Measurements from ENCODE around the gene GRIK1.

The GRIK1 gene

DNA sequence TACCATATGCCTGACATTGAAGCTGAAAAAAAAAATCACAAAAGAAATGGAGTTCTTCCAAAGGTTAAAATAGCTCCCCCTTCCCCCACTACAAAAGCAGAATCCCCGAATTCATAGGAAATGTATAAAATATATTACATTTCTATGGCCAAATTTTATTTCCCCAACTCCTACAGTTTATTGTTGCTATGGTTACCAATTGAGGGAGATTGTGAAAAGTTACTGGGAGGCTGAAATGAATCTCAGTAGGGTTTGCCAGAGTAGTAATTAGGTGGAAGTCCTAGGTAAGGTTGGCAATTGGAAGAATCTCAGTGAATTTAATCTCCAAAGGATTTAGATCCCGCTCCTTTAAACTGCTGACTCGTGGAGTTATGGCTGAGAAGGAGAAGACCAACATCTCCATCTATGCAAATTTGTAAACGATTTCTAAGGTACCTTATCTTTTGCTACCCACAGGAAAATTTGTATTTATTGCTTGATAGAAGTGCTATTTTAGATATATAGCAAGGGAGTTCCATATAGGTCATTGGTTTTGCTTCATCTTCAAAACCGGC, 359.0 kb downstream of the GRIK1 start:
- no peak for DNase-seq

DNA sequence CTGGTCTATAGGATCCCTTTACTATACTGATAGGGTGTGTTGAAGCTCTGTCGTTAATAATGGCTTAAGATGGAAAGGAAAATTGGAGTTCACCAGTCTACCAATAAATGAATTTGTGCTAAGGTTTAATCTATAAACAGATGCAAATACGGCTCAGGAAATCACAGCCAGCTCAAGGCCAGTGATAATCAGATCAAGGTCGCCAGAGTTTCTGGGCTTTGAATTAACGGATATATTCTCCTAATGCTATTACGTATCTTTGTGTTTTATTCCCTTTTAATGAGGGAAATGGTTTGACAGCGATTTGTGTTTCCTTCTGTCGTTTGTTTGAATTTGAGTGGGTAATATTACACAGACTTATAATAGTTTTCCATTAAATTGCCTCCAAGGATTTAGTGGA, 361.5 kb downstream of the GRIK1 start:
- no peak for DNase-seq

DNA sequence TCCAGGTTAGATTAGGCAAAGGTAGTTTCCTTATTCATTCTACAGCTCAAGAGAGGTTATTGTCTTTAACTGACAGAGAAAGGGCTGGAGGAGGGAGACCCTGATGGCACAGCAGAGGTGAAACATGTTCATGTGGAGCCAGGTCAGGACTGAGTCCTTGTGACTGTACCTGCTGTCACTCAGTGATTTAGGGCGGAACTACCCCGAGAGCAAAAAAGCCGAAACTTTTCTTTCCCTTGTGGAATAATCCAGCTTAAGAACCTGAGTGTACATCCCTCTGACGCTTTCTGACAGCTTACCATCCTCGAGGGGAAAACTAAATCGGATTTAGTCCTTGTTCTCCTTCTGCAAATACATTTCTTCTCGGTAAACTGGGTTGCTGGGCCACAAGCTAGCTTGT, 367.8 kb downstream of the GRIK1 start:
- no peak for DNase-seq

DNA sequence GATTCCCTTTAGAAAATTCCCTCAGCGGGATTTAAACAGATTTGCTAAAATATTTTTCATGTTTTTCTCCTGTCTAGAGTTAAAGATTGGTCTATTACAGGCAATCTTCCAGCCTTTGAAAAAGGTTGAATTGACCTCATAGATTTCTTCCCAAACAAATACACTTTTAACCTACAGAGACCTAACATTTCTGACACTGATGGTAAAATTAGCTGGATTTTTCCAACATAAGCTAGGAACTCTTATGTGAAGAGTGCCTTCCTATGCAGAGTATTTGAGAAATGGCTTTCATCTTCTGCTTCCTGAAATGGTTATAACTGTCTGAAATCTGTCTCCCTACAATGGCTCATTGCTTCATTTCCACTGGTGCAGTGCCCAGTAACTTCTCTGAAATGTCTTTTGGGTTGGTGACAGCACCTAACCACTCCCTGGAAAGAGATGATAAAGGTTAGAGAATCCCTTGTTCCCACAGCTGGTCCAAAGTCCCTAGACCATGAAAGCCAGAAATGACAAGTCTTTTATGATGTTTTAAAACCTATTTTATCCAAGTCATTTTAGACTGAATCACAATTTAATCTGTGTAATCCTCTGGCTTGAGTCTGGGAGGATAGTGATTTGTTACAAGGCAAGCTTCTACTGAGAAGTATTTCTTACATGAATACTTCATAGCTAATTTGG, 371.6 kb downstream of the GRIK1 start:
- no peak for DNase-seq

DNA sequence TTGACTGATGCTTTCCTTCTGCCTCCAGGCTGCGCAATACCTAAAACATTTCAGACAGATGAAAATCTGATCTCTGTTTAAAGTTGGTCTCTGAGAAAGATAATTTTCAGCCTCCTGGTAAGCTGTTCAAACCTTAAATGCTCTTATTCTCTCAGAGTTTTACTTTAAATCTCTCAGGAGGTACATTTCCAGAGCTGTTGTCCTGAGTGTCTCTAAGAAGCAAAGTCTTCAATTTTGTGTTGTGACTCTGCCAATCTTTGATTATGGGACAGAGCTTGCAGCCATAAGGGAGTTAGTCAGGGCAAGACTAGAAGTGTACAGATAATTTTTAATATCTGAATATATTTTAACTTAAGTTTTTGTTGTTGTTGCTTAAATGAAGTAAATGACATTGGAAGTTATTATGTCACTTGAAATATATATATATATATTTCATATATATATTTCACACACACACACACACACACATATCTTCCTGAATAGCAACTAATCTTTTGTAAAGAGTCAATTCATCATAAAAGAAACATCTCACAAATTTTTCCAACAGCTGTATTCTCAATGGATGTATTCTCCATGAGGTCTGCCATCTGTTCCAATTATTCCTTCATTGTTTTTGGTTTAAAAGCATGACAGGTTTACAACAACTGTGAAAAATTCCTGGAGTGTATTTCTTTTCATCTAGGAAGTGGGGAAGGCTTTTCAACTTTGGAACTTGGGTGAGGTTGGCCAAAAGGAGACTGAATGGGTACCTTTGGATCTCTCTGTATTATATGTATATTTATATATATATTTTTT, 381.7 kb downstream of the GRIK1 start:
- DNase-seq = no peak

DNA sequence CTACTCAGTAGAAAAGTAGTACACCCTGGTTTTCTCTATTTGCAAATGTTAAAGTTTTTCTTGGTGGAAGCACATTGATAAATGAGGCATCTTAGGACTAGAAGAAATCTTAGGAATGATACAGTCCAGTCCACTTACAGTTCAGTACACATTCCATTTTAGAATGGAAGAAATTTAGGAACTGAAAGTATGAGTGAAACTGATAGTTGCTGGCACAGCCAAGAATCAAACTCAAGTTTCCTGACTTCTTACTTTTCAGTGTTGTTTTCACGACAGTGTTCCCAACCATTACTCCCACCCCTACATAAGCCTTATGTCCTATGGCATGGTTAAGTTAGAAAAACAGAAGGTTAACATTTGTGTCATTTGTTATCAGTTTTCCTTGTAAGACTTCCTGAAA, 382.6 kb downstream of the GRIK1 start:
- no peak for DNase-seq

DNA sequence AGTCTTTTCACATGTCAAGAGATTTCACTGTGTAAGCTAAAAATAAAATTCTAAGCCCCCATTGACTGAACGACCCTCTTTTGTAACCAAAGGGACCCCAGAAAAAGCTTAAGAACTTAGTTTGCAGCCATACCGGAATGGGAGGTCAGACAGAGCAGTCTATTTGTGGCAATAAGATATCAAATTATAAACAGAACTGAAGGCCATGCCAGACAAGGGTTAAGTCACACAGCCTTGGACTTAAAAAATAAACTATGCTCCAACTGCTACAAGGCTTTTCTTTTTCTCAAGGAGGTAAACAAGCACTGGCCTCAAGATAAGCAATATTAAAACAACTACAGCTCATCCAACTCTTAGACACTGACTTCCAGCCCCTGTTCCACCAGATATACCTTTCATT, 384.2 kb downstream of the GRIK1 start:
- no peak for DNase-seq

DNA sequence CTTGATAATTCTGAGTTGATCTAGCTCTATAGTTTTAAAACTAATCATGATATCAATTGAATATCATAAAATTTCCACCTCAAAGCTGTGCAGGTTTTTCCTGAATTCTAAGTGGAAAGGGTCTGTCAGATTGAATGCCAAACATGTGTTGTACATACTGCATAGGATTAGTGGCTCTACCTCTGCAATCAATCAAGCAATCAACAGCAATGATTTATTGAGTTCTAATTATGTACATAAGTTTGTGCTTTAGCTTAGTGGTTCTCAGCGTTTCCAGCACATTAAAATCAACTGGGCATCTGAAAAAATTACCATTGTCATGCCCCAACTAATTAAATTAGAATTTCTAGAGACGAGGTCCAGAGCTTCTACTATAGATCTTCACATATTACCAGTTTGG, 389.6 kb downstream of the GRIK1 start:
- no peak for DNase-seq

DNA sequence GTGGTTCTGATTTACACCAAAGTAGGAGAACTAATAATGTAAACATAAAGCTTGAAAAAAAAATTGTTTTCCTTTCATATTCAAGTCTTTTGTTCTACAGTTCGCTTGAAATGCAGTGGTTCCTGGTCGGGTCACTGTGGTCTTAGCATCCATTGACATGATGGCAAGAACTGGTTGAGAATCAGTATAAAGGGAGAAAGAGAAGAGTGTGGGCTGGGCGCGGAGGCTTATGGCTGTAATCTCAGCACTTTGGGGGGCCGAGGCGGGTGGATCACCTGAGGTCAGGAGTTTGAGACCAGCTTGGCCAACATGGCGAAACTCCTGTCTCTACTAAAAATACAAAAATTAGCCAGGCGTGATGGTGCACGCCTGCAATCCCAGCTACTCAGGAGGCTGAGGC, 390.2 kb downstream of the GRIK1 start:
- DNase-seq = no peak

DNA sequence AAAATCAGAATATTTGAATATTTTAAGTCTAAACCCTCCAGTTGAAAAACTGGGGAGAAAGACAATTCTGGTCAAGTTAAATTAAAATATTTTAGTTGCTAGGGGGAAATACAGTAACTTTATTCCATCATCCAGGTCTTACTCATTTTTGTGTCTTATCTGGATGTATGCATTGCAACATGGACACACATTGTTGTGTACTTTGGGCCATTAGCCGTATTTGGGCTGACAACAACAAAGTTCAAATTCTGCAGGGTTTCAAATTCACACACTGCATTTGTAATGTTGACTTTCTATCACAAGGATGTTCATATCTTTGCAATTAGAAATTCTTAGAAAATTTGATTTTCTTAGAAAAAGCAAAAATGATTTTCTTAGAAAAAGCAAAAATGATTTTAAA, 391.8 kb downstream of the GRIK1 start:
- no peak for DNase-seq

DNA sequence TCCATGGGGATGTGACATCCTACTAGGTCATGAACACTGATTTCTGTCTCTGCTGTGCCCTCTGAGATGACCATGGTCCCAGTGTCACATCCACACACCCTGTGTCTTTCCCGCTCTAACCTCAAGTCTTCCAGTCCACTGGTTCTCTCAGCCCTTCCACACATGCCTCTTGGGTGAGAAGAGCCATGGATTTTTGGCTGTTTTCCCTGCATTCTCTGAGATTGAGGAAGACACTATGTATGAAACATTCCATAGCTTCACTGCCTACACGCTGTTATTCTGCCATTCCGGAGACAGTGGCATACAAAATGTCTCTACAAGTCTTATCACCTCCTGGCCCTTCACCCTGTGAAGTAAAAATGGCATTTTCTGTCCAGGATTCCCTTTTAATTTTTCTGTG, 393.7 kb downstream of the GRIK1 start:
- DNase-seq = no peak

DNA sequence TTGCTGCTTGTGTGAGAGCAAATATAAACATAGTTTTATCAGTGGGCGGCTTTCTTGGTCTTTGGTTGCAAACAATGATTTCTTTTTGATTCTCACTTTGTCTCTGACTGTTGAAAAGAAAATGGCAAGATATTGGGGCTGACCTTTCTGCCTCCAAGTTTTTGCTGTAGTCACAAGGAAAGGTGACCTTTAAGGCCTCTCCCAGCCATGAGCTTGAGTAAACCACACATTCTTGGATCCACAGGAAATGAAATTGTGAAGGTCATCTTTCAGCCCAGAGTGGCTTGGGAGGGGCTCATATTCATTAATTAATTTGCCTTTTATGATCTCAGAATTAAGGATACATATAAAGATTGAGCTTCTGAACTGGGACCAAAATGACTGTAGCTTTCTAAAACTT, 399.5 kb downstream of the GRIK1 start:
- DNase-seq = no peak

DNA sequence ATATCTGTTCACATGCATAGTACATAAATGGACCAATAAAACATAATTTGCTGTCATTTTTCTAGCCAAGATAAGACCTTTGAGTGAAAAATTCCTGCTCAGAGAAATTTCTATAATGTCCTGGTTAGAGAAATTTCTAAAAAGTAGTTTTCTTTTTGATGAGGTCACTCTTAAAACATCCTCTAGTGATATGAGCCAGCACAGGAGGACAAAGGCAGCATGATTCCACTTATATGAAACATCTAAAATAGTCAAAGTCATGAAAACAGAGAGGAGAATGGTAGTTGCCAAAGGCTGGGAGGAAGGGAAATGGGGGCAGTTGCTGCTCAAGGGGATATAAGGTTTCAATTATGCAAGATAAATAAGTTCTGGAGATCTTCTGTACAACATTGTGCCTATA, 401.7 kb downstream of the GRIK1 start:
- no peak for DNase-seq

DNA sequence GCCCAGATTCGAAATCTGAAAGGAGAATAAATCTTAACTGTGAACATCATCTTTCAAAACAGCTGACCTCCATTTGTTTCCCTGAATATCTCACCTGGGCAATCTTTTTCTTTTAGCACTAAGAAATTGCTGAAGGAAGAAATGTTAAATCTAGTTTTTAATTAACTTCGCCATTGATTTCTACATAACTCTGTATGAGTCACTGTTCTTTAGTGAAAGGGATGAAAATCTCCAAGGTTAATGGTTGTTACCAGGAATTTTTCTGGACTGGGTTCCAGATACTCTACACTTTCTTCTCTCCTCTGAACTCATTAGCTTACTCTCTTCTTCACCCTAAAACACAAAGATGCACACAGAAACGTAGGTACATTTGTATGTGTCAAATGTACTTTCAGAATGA, 405.3 kb downstream of the GRIK1 start:
- DNase-seq = no peak

DNA sequence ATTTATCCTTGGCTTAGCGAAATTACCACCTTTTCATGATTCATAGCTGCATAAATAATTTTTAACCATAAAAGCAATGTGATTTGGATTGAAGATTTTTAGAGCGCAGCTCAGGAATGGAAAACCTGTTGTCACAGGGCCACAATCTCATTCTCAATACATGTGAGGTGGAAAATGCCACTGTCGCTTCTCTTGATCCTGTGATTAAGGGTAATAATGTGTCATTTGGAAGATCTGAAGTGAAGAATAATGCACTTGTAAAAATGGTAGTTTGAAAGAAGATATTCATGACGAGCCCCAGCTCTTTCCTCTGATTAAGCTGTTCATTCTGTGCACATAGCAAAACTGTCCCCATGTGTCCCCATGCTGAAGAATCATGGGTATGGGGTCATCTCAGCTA, 410.7 kb downstream of the GRIK1 start:
- DNase-seq = no peak

DNA sequence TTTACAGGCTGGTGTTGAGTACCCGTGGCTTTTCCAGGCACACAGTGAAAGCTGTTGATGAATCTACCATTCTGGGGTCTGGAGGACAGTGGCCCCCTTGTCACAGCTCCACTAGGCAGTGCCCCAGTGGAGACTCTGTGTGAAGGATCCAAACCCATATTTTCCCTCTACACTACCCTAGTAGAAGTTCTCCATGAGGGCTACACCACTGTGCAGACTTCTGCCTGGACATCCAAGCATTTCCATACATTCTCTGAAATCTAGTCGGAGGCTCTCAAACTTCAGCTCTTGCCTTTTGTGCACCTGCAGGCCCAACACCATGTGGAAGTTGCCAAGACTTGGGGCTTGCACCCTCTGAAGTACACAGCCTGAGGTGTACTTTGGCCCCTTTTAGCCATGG, 413.3 kb downstream of the GRIK1 start:
- DNase-seq = no peak

DNA sequence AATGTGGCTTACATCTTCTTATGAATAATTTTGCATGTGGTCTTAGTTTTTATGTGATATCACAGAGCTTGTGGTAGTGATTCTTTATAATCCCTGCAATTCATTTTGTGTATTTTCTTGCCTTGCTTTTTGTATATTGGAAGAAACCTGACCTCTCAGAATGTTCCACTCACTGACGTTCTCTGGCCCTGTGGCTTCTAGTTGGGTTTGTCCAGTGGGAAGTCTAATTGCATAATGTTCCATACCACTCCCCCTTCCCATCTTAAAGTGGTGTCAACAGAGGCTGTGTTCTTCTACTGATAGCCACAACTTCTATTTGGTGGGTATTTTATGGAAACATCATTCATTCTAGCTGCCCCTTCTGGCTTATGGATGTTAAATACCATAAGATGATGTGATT, 415.7 kb downstream of the GRIK1 start:
- no peak for DNase-seq

DNA sequence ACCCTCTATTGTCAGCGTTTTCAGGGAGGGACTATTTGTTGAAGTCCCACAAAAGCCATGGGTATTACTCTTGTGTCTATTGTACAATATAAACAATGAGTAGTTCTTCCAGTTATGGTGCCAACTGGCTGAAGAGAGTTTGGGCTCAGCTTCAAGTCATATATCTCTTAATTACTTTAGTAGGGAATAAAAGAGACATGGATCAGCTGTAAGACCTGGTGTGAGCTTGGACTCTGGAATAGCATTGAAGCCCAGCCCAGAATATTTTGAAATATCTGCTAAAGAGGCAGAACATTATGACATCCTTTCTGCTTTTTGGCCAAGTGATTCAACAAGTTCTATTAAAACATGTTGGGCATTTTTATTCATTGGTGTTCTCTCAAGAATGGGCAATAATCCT, 416.1 kb downstream of the GRIK1 start:
- DNase-seq = no peak

DNA sequence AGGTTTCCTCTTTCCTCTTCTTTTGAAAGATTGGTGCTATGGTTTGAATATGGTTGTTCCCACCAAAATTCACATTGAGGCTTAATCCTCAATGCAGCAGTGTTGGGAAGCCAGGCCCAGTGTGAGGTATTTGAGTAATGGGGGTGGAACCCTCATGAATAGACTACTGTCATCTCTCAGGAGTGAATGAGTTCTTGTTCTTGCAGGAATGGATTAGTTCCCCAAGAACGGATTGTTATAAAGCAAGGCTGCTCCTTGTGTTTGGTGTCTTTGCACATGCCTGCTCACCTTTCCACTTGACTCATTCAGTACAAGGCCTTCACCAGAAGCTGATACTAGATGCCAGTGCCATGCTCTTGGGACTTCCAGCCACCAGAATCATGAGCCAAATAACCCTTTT, 417.9 kb downstream of the GRIK1 start:
- DNase-seq = no peak

DNA sequence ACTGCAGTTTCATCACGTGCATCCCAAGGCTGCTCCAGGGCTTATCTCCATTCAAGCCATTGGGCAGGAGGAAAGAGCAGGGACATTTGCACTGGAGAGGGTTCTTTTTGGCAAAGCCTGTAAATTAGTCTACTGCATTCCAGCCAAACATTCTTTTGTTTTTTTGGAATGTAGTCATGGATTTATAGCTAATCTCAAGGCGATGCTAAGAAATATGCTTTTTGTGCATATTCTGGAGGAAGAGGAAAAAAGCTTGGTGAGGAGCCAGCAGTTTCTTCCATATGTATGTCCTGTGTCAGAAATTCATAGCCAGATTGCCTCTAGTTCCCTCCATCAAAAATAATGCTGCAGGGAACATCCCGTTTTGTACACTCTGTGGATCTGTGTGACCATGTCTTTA, 419.6 kb downstream of the GRIK1 start:
- no peak for DNase-seq

DNA sequence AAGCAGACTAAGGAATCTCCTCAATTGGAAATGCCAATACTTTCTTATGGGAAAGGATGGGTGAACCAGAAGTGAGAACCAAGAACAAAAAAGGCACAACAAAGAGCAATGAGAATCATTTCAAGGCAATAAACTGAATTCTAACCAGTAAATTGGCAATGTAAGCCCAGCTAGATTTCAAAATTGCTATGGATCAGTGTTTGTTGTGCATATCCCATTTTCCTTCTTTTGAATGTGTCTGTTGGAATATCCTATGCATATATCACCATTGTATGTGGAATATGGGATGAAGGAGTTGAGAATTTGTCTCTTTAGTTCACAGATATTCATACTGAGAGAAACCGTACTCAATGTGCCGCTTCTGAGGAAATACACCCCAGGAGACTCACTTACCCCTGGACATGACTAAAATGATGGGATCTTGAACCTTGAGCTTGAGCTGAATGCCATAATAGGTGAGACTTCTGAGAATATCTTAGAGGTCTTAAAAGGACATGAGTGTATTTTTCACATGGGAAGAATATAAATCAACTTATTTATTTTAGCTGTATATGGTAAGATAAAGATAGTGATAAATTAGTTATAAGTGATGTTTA, 425.0 kb downstream of the GRIK1 start:
- no peak for DNase-seq

DNA sequence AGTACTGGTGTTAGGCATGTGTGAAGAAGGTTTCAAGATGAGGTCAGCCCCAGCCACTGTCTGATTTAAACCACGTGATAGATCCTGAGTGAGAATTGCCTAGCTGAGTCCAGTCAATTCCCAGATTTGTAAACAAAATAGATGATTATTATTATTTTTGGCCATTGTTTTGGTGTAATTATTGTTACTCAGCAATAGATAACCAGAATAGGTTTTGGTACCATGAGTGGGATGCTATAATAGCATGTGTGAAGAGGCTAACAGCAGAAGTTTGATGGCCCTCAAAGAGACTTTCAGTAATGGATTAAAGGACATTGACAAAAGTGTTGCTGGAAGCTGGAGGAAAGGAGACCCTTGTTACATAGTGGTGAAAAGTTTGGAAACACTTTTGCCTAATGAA, 426.3 kb downstream of the GRIK1 start:
- DNase-seq = no peak

DNA sequence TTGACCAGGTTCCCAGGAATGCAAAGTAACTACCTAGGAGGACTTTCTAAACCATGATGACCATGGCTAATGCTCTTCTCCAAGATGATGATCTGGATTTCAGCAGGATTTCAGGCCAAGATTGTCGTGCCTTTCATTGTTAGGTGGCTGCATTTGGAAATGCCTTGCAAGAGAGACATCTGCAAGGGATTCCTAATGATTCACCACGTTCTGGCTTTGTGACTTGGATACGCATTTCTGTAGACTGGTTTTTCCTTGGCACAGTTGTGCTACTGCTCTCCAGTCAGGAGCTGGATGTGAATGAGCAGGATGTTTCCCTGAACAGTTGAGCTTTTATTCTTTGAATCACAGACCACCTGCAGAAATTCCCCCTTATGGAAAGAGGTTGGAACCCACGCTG, 428.7 kb downstream of the GRIK1 start:
- no peak for DNase-seq

DNA sequence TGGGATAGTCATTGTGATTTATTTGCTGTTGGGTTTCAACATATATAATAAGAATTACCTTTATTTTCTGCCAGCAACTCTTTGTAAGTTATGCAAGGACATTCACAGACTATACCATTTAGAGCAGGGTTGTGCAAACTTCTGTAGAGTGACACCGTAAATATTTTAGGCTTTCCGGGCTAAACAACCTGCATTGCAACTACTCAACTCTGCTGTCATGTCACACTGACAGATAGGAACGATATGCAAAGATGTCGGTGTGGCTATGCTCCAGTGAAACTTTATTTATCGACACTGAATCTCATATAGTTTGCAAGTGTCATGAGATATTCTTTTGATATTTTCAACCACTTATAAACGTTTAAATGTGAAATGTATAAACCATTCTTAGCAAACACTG, 430.7 kb downstream of the GRIK1 start:
- DNase-seq = no peak

All from CD4-positive, alpha-beta T cell treated with Interleukin-17A for 4 hours (primary cell).